HEK293 (cell line): Measurements from ENCODE around the gene ZNF432.

Experiments used
- CTCF ChIA-PET: fragments of 350-600 bp; formaldehyde crosslinking; extraction: SDS; loops from one replicate; lab custom pipeline; 2021; ENCODE audit warnings: antibody characterized with exemption; lab: Yijun Ruan, JAX
- POLR2A ChIA-PET: fragments of 300-600 bp; formaldehyde crosslinking; extraction: SDS; loops from one replicate; lab custom pipeline; 2020; ENCODE audit warnings: antibody characterized with exemption, inconsistent platforms; lab: Yijun Ruan, JAX
- H3K27ac ChIP-seq: fragments of 200-500 bp; sonication (Bioruptor generic); 2 replicates; pipeline ENCODE4 v1.5.1; 2014; ENCODE audit warnings: low read depth, low read length, control low read depth, inconsistent platforms; ENCODE audit errors: extremely low read depth
- H3K36me3 ChIP-seq, 2 experiments: fragments of 200-500 bp in 1 of 2; sonication (Bioruptor generic) in 1 of 2; 1 replicate in 1 of 2; 2 replicates in 1 of 2; pipeline ENCODE4 v1.5.1; 2014 to 2017; ENCODE audit warnings: inconsistent platforms in 2 of 2, low read length in 2 of 2; ENCODE audit not compliant: control insufficient read depth in 2 of 2, insufficient read depth in 1 of 2
- H3K4me1 ChIP-seq: fragments of 200-500 bp; sonication (Bioruptor generic); 2 replicates; pipeline ENCODE4 v1.5.1; 2014; ENCODE audit warnings: mild to moderate bottlenecking, low read length, inconsistent platforms; ENCODE audit not compliant: control insufficient read depth, insufficient read depth
- H3K4me3 ChIP-seq: 2 replicates; pipeline ENCODE4 v1.5.1; 2011; ENCODE audit warnings: low read depth, mild to moderate bottlenecking, control low read depth, low read length, moderate library complexity
- H3K9me3 ChIP-seq: fragments of 200-500 bp; sonication (Bioruptor generic); 2 replicates; pipeline ENCODE4 v1.5.1; 2014; ENCODE audit warnings: low read depth, low read length, inconsistent platforms; ENCODE audit not compliant: control insufficient read depth, insufficient read depth
- HOXC10 ChIP-seq: sonication (generic); formaldehyde crosslinking; IDR thresholded peaks from 2 replicates; pipeline ENCODE4 v1.8.1; 2023; ENCODE audit warnings: mild to moderate bottlenecking, missing genetic modification reagents
- HOXD13 ChIP-seq: sonication (generic); formaldehyde crosslinking; IDR thresholded peaks from 2 replicates; pipeline ENCODE4 v1.8.0; 2022; ENCODE audit warnings: missing genetic modification reagents, borderline replicate concordance
- SETDB1 ChIP-seq: IDR thresholded peaks from one replicate; pipeline ENCODE4 v1.6.1; 2017; ENCODE audit warnings: mild to moderate bottlenecking, low read length, moderate library complexity, mixed read lengths; ENCODE audit not compliant: insufficient read length
- SP2 ChIP-seq: fragments of 450-650 bp; formaldehyde crosslinking; IDR thresholded peaks from 2 replicates; pipeline ENCODE4 v1.5.1; 2016; ENCODE audit warnings: missing biosample characterization, missing genetic modification characterization
- YY1 ChIP-seq: fragments of 450-650 bp; formaldehyde crosslinking; IDR thresholded peaks from 2 replicates; pipeline ENCODE4 v1.5.1; 2018; ENCODE audit warnings: missing biosample characterization, missing genetic modification characterization
- ZNF112 ChIP-seq: fragments of 450-650 bp; formaldehyde crosslinking; IDR thresholded peaks from 2 replicates; pipeline ENCODE4 v1.5.0; 2017; ENCODE audit warnings: missing biosample characterization, missing genetic modification characterization
- ZNF169 ChIP-seq: fragments of 450-650 bp; formaldehyde crosslinking; IDR thresholded peaks from 2 replicates; pipeline ENCODE4 v1.5.1; 2016; ENCODE audit warnings: missing biosample characterization, missing genetic modification characterization
- ZNF274 ChIP-seq, 2 experiments: fragments of 200-500 bp in 1 of 2; fragments of 450-650 bp in 1 of 2; sonication (Bioruptor generic) in 1 of 2; formaldehyde crosslinking in 1 of 2; IDR thresholded peaks; 2 replicates each; pipeline versions ENCODE4 v1.5.1 to v1.6.1; 2014 to 2016; ENCODE audit warnings: borderline replicate concordance in 1 of 2, inconsistent platforms in 1 of 2, low read length in 1 of 2, missing biosample characterization in 1 of 2, missing genetic modification characterization in 1 of 2
- ZNF426 ChIP-seq: fragments of 450-650 bp; formaldehyde crosslinking; IDR thresholded peaks from 2 replicates; pipeline ENCODE4 v1.5.1; 2017; ENCODE audit warnings: missing biosample characterization, missing genetic modification characterization, mild to moderate bottlenecking, inconsistent platforms, moderate library complexity
- ZNF433 ChIP-seq: fragments of 450-650 bp; formaldehyde crosslinking; IDR thresholded peaks from 2 replicates; pipeline ENCODE4 v1.5.1; 2016; ENCODE audit warnings: missing biosample characterization, missing genetic modification characterization, low read depth
- ZNF530 ChIP-seq: fragments of 450-650 bp; formaldehyde crosslinking; IDR thresholded peaks from 2 replicates; pipeline ENCODE4 v1.5.1; 2016; ENCODE audit warnings: low read depth, missing biosample characterization, missing genetic modification characterization

ZNF432 gene

GRCh38 chr19:51983361-51983760 lies 65.3 kb downstream of the ZNF432 start:
- ChIA-PET POLR2A (no interaction called here), CTCF (no interaction called here)
- Histone ChIP-seq H3K36me3 (peaks cover 0 to 13% of the 10 kb centered on the region in 2 experiments; a peak in 1 of 3 replicates), H3K27ac (no peak overlapping the region), H3K4me3 (no peak overlapping the region), H3K9me3 (peaks cover 8% of the 10 kb centered on the region; the same call in 1 of the 2 replicates), H3K4me1 (no peaks in the 10 kb centered on the region)
- no peak for TF ChIP-seq HOXD13 (CRISPR knock-in tag)
- TF ChIP-seq ZNF112 (tag by site-specific recombination): no peak
- TF ChIP-seq SETDB1: no peak
- TF ChIP-seq ZNF433 (tag by site-specific recombination): no peak
- TF ChIP-seq YY1 (tag by site-specific recombination): no peak
- no peak for TF ChIP-seq SP2 (tag by site-specific recombination)
- no peak for TF ChIP-seq ZNF169 (tag by site-specific recombination)
- TF ChIP-seq ZNF426 (tag by site-specific recombination): no peak
- no peak for TF ChIP-seq HOXC10 (CRISPR knock-in tag)
- TF ChIP-seq ZNF530 (tag by site-specific recombination): no peak
- no peak for TF ChIP-seq ZNF274 (IDR thresholded peaks at IDR 0.05; ENCODE audit: low read length)
- no peak for TF ChIP-seq ZNF274 (tag by site-specific recombination; IDR thresholded peaks at IDR 0.05; ENCODE audit: borderline replicate concordance)
